K562 (cell line): ENCODE results near the gene AQP2. TPM values are rescaled to one million over a fixed set of nuclear protein-coding genes. Genes with fewer than 3 reads are reported as not detected.
A peak's percentile ranks its signal among the peaks of the same experiment; 100 is the strongest.

Experiments
- ATAC-seq: fragments of 200-7000 bp; cut with Tn5 transposase; 3 replicates; pipeline ENCODE4 v1.9.1; 2020; ENCODE audit warnings: moderate library complexity
- BruUV-seq: library from RNA; stranded (reverse); fragments of 400-500 nt; replicated peaks from 2 replicates; lab custom pipeline; 2021; lab: Mats Ljungman, UMichigan
- CTCF ChIA-PET: fragments of 300-600 bp; formaldehyde crosslinking; extraction: SDS; loops from one replicate; lab custom pipeline; 2021; ENCODE audit warnings: low intra/inter-chr PET ratio; lab: Yijun Ruan, JAX
- POLR2A ChIA-PET: fragments of 300-600, 350-650 bp; sonication (Branson Sonifier 250); formaldehyde crosslinking; extraction: SDS; loops from one replicate; lab custom pipeline; 2021; ENCODE audit warnings: antibody characterized with exemption, inconsistent platforms; lab: Yijun Ruan, JAX
- DNase-seq, 4 experiments: peaks; one replicate each; pipeline versions ENCODE4 v3.0.0 to v3.0.0-alpha.2; 2011 to 2018; ENCODE audit warnings: low spot score in 3 of 4, mixed read lengths in 3 of 4; ENCODE audit errors: extremely low read depth in 1 of 4
- FAIRE-seq: peaks from 2 replicates; lab custom pipeline; 2011; peaks lifted over from hg19 to GRCh38; lab: Jason Lieb, UNC
- H2AFZ ChIP-seq: 2 replicates; pipeline ENCODE4 v1.6.0; 2011; ENCODE audit warnings: low read depth, low read length, control low read depth, inconsistent platforms
- H3K27ac ChIP-seq: fragments of 200-600 bp; 3 replicates; pipeline ENCODE4 v1.8.0; 2011; ENCODE audit warnings: low read depth, mild to moderate bottlenecking, control low read depth, inconsistent platforms, low read length, moderate library complexity, mixed read lengths; ENCODE audit errors: extremely low read depth
- H3K27me3 ChIP-seq, 2 experiments: fragments of 300-600 bp in 1 of 2; 2 replicates in 1 of 2; 3 replicates in 1 of 2; pipeline versions ENCODE4 v1.6.0 to v1.8.0; 2011; ENCODE audit warnings: inconsistent platforms in 2 of 2, low read length in 2 of 2, mild to moderate bottlenecking in 1 of 2, mixed read lengths in 1 of 2, moderate library complexity in 1 of 2; ENCODE audit not compliant: control insufficient read depth in 2 of 2, insufficient read depth in 2 of 2
- H3K36me3 ChIP-seq: fragments of 300-600 bp; 3 replicates; pipeline ENCODE4 v1.8.0; 2011; ENCODE audit warnings: mild to moderate bottlenecking, low read length, inconsistent platforms; ENCODE audit not compliant: control insufficient read depth, insufficient read depth
- H3K4me1 ChIP-seq, 2 experiments: fragments of 200-600 bp in 1 of 2; replicated peaks in 1 of 2; 2 replicates in 1 of 2; 3 replicates in 1 of 2; pipeline versions ENCODE4 v1.5.1 to v1.8.0; 2011; ENCODE audit warnings: inconsistent platforms in 2 of 2, low read length in 2 of 2, mild to moderate bottlenecking in 1 of 2, mixed read lengths in 1 of 2, moderate library complexity in 1 of 2; ENCODE audit not compliant: control insufficient read depth in 2 of 2, insufficient read depth in 2 of 2
- H3K4me2 ChIP-seq: 2 replicates; pipeline ENCODE4 v1.6.1; 2011; ENCODE audit warnings: low read length, control low read depth, inconsistent platforms, mixed read lengths; ENCODE audit not compliant: insufficient read depth
- H3K4me3 ChIP-seq: fragments of 200-600 bp; sonication (generic), shearing (Covaris generic); 2 replicates; pipeline ENCODE4 v1.5.1; 2016; ENCODE audit warnings: control low read depth, inconsistent platforms
- H3K79me2 ChIP-seq: fragments of 200-600 bp; 3 replicates; pipeline ENCODE4 v1.8.0; 2011; ENCODE audit warnings: low read length, inconsistent platforms; ENCODE audit not compliant: control insufficient read depth, insufficient read depth
- H3K9ac ChIP-seq, 2 experiments: 2 replicates each; pipeline versions ENCODE4 v1.6.0 to v1.6.1; 2011; ENCODE audit warnings: low read depth in 2 of 2, low read length in 2 of 2, control low read depth in 1 of 2, inconsistent platforms in 1 of 2, mild to moderate bottlenecking in 1 of 2, mixed read lengths in 1 of 2; ENCODE audit not compliant: insufficient read depth in 1 of 2
- H3K9me1 ChIP-seq: one replicate; pipeline ENCODE4 v1.6.0; 2011; ENCODE audit warnings: inconsistent platforms, mild to moderate bottlenecking, low read length, moderate library complexity; ENCODE audit not compliant: control insufficient read depth, insufficient read depth
- H3K9me3 ChIP-seq: replicated peaks from 2 replicates; pipeline ENCODE4 v1.5.1; 2011; ENCODE audit warnings: low read depth, low read length, inconsistent platforms; ENCODE audit not compliant: control insufficient read depth, insufficient read depth
- H4K20me1 ChIP-seq: replicated peaks from 2 replicates; pipeline ENCODE4 v1.6.1; 2011; ENCODE audit warnings: low read length, inconsistent platforms, mixed read lengths; ENCODE audit not compliant: control insufficient read depth, insufficient read depth
- HNRNPL ChIP-seq: fragments of 200-400 bp; formaldehyde crosslinking; IDR thresholded peaks from 2 replicates; pipeline ENCODE4 v1.6.1; 2017; ENCODE audit warnings: low read depth, mild to moderate bottlenecking, low read length
- NFATC3 ChIP-seq: fragments of 450-650 bp; IDR thresholded peaks from 2 replicates; pipeline ENCODE4 v1.6.1; 2017; ENCODE audit warnings: mild to moderate bottlenecking
- ZBED1 ChIP-seq: IDR thresholded peaks from 2 replicates; pipeline ENCODE4 v1.6.1; 2014
- WGBS: fragments of 100-300 bp; shearing (Covaris generic); methylation state at CpG from one replicate; pipeline ENCODE4 v1.1.6; 2016; ENCODE audit warnings: low coverage, mixed read lengths; ENCODE audit not compliant: insufficient coverage; ENCODE audit errors: missing lambda C conversion rate; 5-methylcytosine and 5-hydroxymethylcytosine counted together
- in situ Hi-C: fragments of 300-500 bp; cut with MboI; formaldehyde crosslinking; loops from 4 replicates; pipeline ENCODE4 v1.15.0; 2018; ENCODE audit warnings: inconsistent platforms, mixed read lengths
- intact Hi-C: fragments of 100-400 bp; cut with micrococcal nuclease; formaldehyde crosslinking; loops from 2 replicates; pipeline ENCODE4 v1.14.2; 2022
- polyA plus RNA-seq, 8 experiments: library from polyadenylated mRNA; depleted of rRNA in 4 of 8; stranded (reverse) in 5 of 8; unstranded in 3 of 8; fragments of >200 nt; fragmentation: Nextera tagmentation in 2 of 8; fragmentation: Illumina TruSeq in 1 of 8; extraction: Ambion mirVana in 2 of 8; extraction: Trizol in 1 of 8; gene quantifications; 2 replicates each; pipeline versions ENCODE4 v1.2.1 to v1.2.3, GENCODE V29; 2011 to 2014; ENCODE audit warnings: inconsistent platforms in 1 of 8, missing spikeins in 1 of 8
- total RNA-seq, 7 experiments: library from RNA; depleted of rRNA in 6 of 7; stranded (reverse); fragments of >200 nt in 6 of 7; fragmentation: Illumina TruSeq in 2 of 7; extraction: Trizol in 2 of 7; gene quantifications; 2 replicates each; pipeline versions ENCODE4 v1.2.1 to v1.2.3, GENCODE V29; 2011 to 2021; ENCODE audit warnings: low replicate concordance in 1 of 7
- TF ChIP-seq, protein P1 (sequence below), 2 experiments: fragments of 250-450 bp in 1 of 2; fragments of 450-650 bp in 1 of 2; sonication (Bioruptor Pico) in 1 of 2; IDR thresholded peaks; 2 replicates each; pipeline versions ENCODE4 v1.6.1 to v1.8.0; 2016 to 2021; ENCODE audit warnings: mild to moderate bottlenecking in 2 of 2, moderate library complexity in 2 of 2, missing compliant biosample characterization in 1 of 2, missing genetic modification characterization in 1 of 2
- TF ChIP-seq, protein P2 (sequence below): fragments of 450-650 bp; IDR thresholded peaks from 2 replicates; pipeline ENCODE4 v1.6.1; 2016; ENCODE audit warnings: low read depth
- TF ChIP-seq, protein P3 (sequence below): fragments of 250-450 bp; sonication (Bioruptor Pico); IDR thresholded peaks from 2 replicates; pipeline ENCODE4 v1.4.0; 2020; ENCODE audit warnings: mild to moderate bottlenecking, moderate library complexity

Gene AQP2
- total and polyA plus RNA-seq, 9 of the 15 experiments (the other 6 are each of a cell fraction or from before 2014, with no cell fraction given), result not detected

DNA sequence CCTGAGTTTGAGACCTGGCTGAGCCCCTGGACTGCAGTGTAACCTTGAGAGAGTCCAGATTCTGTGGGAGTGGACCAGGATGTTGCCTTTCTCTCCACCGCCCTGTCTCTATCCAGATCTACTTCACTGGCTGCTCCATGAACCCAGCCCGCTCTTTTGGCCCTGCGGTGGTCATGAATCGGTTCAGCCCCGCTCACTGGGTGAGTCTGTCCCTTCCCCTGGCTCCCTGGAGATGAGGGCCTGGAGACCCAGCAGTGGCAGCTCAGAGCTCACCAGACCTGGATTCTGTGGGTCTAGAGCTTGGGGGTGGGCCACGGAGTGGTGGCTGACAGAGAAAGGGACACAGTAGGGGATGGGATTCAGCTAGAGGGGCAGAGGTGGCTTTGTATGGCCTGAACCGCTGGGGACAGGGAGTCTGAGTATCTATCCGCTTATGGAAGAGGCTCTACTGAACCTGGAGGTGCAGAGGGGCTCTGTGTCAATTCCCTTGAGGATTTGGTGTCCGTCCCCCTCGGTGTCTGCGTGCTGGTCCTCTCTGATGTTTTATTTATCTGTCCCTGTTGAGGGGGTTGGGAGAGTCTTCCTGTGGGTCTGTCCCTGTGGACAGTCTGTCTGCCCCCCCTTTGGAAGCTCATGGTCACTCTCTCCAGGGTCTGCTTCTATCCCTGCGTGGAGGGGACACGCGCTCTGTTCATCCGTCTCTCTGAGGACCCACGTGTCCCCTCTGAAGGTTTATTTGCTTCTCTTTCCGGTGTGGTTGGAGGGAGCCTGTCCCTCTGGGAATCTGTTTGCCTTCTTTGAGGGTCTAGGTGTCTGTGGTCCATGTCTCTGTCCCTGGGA, 13.7 kb downstream of the AQP2 start:
- no peaks in the 10 kb centered on the region for H3K79me2 ChIP-seq
- no peaks in the 10 kb centered on the region for H4K20me1 ChIP-seq
- H3K27me3 ChIP-seq, result peaks cover 6 to 44% of the 10 kb centered on the region in 2 experiments; a peak in 4 of 5 replicates
- peaks cover 12 to 33% of the 10 kb centered on the region in 2 experiments; a peak in 4 of 5 replicates for H3K4me1 ChIP-seq
- no peak overlapping the region for H3K4me3 ChIP-seq
- H2AFZ ChIP-seq, result no peak overlapping the region
- DNase-seq (no peak), ATAC-seq (no peak), FAIRE-seq (no peak)
- 28% methylated on average over 17 of the region's 17 CpGs for WGBS
- in situ Hi-C loops (loop anchor here (5.0 kb wide), 1 partner anchor 97 kb away; no protein-coding TSS in a partner anchor), intact Hi-C loops (no loop called here)
- H3K9me1 ChIP-seq, result no peaks in the 10 kb centered on the region
- no TSS peak for BruUV-seq
- peak overlapping the region in 1 of 2 experiments; percentile 50; a peak in 1 of 4 replicates for H3K9ac ChIP-seq
- CTCF ChIA-PET, result interaction anchor here (0.7 kb wide), 1 partner anchor 209 kb away, joined by 3 read pairs; no protein-coding TSS in a partner anchor
- no peaks in the 10 kb centered on the region for H3K9me3 ChIP-seq
- H3K36me3 ChIP-seq, result no peaks in the 10 kb centered on the region
- H3K4me2 ChIP-seq, result no peak overlapping the region
- H3K27ac ChIP-seq, result no peak overlapping the region
- POLR2A ChIA-PET, result interaction anchor here (0.7 kb wide), 2 partner anchors 25 to 42 kb away, joined by 3 read pairs; no protein-coding TSS in a partner anchor
- TF ChIP-seq, protein P1, sequence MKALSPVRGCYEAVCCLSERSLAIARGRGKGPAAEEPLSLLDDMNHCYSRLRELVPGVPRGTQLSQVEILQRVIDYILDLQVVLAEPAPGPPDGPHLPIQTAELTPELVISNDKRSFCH (CRISPR knock-in tag; IDR thresholded peaks at IDR 0.05), result no peak
- TF ChIP-seq, protein P1 (tag; IDR thresholded peaks at IDR 0.05), result no peak
- TF ChIP-seq, protein P2, sequence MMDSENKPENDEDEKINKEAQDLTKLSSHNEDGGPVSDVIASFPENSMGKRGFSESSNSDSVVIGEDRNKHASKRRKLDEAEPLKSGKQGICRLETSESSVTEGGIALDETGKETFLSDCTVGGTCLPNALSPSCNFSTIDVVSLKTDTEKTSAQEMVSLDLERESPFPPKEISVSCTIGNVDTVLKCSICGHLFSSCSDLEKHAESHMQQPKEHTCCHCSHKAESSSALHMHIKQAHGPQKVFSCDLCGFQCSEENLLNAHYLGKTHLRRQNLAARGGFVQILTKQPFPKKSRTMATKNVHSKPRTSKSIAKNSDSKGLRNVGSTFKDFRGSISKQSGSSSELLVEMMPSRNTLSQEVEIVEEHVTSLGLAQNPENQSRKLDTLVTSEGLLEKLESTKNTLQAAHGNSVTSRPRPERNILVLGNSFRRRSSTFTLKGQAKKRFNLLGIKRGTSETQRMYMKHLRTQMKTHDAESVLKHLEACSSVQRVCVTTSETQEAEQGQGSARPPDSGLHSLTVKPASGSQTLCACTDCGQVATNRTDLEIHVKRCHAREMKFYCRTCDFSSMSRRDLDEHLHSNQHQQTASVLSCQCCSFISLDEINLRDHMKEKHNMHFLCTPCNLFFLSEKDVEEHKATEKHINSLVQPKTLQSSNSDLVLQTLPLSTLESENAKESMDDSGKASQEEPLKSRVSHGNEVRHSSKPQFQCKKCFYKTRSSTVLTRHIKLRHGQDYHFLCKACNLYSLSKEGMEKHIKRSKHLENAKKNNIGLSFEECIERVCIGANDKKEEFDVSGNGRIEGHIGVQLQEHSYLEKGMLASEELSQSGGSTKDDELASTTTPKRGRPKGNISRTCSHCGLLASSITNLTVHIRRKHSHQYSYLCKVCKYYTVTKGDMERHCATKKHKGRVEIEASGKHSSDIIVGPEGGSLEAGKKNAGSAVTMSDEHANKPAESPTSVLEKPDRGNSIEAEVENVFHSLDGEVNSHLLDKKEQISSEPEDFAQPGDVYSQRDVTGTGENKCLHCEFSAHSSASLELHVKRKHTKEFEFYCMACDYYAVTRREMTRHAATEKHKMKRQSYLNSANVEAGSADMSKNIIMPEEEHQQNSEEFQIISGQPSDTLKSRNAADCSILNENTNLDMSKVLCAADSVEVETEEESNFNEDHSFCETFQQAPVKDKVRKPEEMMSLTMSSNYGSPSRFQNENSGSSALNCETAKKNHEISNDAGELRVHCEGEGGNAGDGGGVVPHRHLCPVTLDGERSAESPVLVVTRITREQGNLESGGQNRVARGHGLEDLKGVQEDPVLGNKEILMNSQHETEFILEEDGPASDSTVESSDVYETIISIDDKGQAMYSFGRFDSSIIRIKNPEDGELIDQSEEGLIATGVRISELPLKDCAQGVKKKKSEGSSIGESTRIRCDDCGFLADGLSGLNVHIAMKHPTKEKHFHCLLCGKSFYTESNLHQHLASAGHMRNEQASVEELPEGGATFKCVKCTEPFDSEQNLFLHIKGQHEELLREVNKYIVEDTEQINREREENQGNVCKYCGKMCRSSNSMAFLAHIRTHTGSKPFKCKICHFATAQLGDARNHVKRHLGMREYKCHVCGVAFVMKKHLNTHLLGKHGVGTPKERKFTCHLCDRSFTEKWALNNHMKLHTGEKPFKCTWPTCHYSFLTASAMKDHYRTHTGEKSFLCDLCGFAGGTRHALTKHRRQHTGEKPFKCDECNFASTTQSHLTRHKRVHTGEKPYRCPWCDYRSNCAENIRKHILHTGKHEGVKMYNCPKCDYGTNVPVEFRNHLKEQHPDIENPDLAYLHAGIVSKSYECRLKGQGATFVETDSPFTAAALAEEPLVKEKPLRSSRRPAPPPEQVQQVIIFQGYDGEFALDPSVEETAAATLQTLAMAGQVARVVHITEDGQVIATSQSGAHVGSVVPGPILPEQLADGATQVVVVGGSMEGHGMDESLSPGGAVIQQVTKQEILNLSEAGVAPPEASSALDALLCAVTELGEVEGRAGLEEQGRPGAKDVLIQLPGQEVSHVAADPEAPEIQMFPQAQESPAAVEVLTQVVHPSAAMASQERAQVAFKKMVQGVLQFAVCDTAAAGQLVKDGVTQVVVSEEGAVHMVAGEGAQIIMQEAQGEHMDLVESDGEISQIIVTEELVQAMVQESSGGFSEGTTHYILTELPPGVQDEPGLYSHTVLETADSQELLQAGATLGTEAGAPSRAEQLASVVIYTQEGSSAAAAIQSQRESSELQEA, result no peak
- TF ChIP-seq NFATC3, result no peak
- no peak for TF ChIP-seq ZBED1
- TF ChIP-seq, protein P3, sequence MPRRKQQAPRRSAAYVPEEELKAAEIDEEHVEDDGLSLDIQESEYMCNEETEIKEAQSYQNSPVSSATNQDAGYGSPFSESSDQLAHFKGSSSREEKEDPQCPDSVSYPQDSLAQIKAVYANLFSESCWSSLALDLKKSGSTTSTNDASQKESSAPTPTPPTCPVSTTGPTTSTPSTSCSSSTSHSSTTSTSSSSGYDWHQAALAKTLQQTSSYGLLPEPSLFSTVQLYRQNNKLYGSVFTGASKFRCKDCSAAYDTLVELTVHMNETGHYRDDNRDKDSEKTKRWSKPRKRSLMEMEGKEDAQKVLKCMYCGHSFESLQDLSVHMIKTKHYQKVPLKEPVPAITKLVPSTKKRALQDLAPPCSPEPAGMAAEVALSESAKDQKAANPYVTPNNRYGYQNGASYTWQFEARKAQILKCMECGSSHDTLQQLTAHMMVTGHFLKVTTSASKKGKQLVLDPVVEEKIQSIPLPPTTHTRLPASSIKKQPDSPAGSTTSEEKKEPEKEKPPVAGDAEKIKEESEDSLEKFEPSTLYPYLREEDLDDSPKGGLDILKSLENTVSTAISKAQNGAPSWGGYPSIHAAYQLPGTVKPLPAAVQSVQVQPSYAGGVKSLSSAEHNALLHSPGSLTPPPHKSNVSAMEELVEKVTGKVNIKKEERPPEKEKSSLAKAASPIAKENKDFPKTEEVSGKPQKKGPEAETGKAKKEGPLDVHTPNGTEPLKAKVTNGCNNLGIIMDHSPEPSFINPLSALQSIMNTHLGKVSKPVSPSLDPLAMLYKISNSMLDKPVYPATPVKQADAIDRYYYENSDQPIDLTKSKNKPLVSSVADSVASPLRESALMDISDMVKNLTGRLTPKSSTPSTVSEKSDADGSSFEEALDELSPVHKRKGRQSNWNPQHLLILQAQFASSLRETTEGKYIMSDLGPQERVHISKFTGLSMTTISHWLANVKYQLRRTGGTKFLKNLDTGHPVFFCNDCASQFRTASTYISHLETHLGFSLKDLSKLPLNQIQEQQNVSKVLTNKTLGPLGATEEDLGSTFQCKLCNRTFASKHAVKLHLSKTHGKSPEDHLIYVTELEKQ (CRISPR knock-in tag), result no peak
- no peak for TF ChIP-seq HNRNPL
